ENCODE measurements around the gene CHST12. TPM values are rescaled to one million over a fixed set of nuclear protein-coding genes. Genes with fewer than 3 reads are reported as not detected.

The CHST12 gene
- total and polyA plus RNA-seq, 2 donors (not counting 1 experiment from before 2014, with no cell fraction given), result 25.4 to 27.1 TPM

- no peak for ATAC-seq (ENCODE audit: low read depth)
- no peak overlapping the region for H3K4me2 ChIP-seq (replicated peaks; ENCODE audit: low read depth, low read length, poor library complexity, severe bottlenecking)
- H3K4me1 Mint-ChIP-seq, result peaks cover 4% of the 10 kb centered on the region
Observed at GRCh38 chr7:2445898-2446555, 42.6 kb downstream of the CHST12 start.

DNA sequence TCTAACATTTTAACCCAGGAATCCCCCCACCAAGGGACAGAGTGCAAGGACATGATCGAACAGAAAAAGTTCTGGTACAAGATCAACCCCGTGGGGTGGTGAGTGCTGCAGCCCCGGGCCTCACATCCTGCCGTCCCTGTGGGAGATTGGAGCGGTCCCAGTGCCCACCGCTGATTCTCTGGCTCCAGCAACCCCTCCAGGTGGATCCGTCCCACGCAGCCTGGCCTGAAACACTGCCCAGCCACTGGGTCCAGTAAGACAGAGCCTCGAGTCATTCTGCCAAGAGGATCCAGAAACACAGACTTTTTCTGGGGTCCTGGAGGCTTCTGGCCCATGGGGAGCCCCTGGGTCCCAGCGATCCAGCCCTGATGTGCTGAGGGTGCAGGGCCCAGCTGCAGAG, 43.3 kb downstream of the CHST12 start:
- ChIA-PET CTCF (no interaction called here), POLR2A (no interaction called here)
- H3K9me3 Mint-ChIP-seq (ENCODE audit: insufficient read depth), result no peaks in the 10 kb centered on the region
- WGBS (ENCODE audit: insufficient coverage), result 93% methylated on average over 10 of the region's 10 CpGs
- no peaks in the 10 kb centered on the region for H3K27me3 Mint-ChIP-seq
- H3K27ac Mint-ChIP-seq, result no peak overlapping the region
- no peaks in the 10 kb centered on the region for H3K9me3 ChIP-seq (ENCODE audit: control extremely low read depth in 1 of 3, control insufficient read depth in 2 of 3, insufficient read depth in 1 of 3, low read length in 2 of 3)
- H3K4me1 Mint-ChIP-seq, result peaks cover 8% of the 10 kb centered on the region
- no peak overlapping the region for H2AFZ ChIP-seq (ENCODE audit: insufficient read depth, low read depth, low read length, poor library complexity, severe bottlenecking)
- ATAC-seq (ENCODE audit: low read depth) (no peak), DNase-seq (no peak)
- H3K4me3 ChIP-seq (ENCODE audit: control extremely low read depth in 1 of 5, extremely low read depth in 1 of 5, insufficient read depth in 1 of 5, low read depth in 2 of 5, low read length in 4 of 5), result no peak overlapping the region
- no peak overlapping the region for H3K27ac ChIP-seq (ENCODE audit: low read length in 2 of 2)
- peaks cover 0 to 4% of the 10 kb centered on the region in 2 experiments for H3K36me3 ChIP-seq (replicated peaks in 1 of 2; ENCODE audit: control extremely low read depth in 1 of 2, control insufficient read depth in 1 of 2, extremely low read depth in 1 of 2, insufficient read depth in 2 of 2, low read length in 1 of 2)
- H3K4me2 ChIP-seq (replicated peaks; ENCODE audit: low read depth, low read length, poor library complexity, severe bottlenecking), result no peak overlapping the region
- peaks cover 2 to 5% of the 10 kb centered on the region in 2 donors for H3K4me1 ChIP-seq (ENCODE audit: control insufficient read depth in 2 of 2, insufficient read depth in 2 of 2, low read length in 2 of 2)
- H3K4me3 Mint-ChIP-seq, result no peak overlapping the region
- TF ChIP-seq EZH2 (IDR thresholded peaks at IDR 0.05; ENCODE audit: borderline replicate concordance, insufficient read depth, low read depth, low read length, poor library complexity, severe bottlenecking), result no peak
- TF ChIP-seq, protein P1, sequence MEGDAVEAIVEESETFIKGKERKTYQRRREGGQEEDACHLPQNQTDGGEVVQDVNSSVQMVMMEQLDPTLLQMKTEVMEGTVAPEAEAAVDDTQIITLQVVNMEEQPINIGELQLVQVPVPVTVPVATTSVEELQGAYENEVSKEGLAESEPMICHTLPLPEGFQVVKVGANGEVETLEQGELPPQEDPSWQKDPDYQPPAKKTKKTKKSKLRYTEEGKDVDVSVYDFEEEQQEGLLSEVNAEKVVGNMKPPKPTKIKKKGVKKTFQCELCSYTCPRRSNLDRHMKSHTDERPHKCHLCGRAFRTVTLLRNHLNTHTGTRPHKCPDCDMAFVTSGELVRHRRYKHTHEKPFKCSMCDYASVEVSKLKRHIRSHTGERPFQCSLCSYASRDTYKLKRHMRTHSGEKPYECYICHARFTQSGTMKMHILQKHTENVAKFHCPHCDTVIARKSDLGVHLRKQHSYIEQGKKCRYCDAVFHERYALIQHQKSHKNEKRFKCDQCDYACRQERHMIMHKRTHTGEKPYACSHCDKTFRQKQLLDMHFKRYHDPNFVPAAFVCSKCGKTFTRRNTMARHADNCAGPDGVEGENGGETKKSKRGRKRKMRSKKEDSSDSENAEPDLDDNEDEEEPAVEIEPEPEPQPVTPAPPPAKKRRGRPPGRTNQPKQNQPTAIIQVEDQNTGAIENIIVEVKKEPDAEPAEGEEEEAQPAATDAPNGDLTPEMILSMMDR (IDR thresholded peaks at IDR 0.05), result no peak
- H3K27me3 ChIP-seq (replicated peaks in 1 of 4; ENCODE audit: control extremely low read depth in 1 of 4, control insufficient read depth in 3 of 4, insufficient read depth in 4 of 4, low read length in 3 of 4), result no peaks in the 10 kb centered on the region
- H3K9ac ChIP-seq (ENCODE audit: low read length), result no peak overlapping the region
- no peaks in the 10 kb centered on the region for H4K20me1 ChIP-seq (ENCODE audit: control insufficient read depth, insufficient read depth, low read length, poor library complexity, severe bottlenecking)
- H3K79me2 ChIP-seq (ENCODE audit: control insufficient read depth, insufficient read depth, low read length), result no peaks in the 10 kb centered on the region
- intact Hi-C loops (cut with micrococcal nuclease), result no loop called here

More at GRCh38 chr7:2445898-2446555, 42.6 kb downstream of the CHST12 start:
- Histone ChIP-seq H2AFZ (ENCODE audit: insufficient read depth, low read depth, low read length, poor library complexity, severe bottlenecking) (no peak overlapping the region), H3K9ac (ENCODE audit: low read length) (no peak overlapping the region), H4K20me1 (ENCODE audit: control insufficient read depth, insufficient read depth, low read length, poor library complexity, severe bottlenecking) (no peaks in the 10 kb centered on the region), H3K36me3 (replicated peaks in 1 of 2; ENCODE audit: control extremely low read depth in 1 of 2, control insufficient read depth in 1 of 2, extremely low read depth in 1 of 2, insufficient read depth in 2 of 2, low read length in 1 of 2) (peaks cover 0 to 4% of the 10 kb centered on the region in 2 experiments), H3K27ac (ENCODE audit: low read length in 2 of 2) (no peak overlapping the region), H3K79me2 (ENCODE audit: control insufficient read depth, insufficient read depth, low read length) (no peaks in the 10 kb centered on the region), H3K27me3 (replicated peaks in 1 of 4; ENCODE audit: control extremely low read depth in 1 of 4, control insufficient read depth in 3 of 4, insufficient read depth in 4 of 4, low read length in 3 of 4) (no peaks in the 10 kb centered on the region), H3K4me3 (ENCODE audit: control extremely low read depth in 1 of 5, extremely low read depth in 1 of 5, insufficient read depth in 1 of 5, low read depth in 2 of 5, low read length in 4 of 5) (no peak overlapping the region), H3K4me1 (ENCODE audit: control insufficient read depth in 2 of 2, insufficient read depth in 2 of 2, low read length in 2 of 2) (no peaks in the 10 kb centered on the region), H3K9me3 (ENCODE audit: control extremely low read depth in 1 of 3, control insufficient read depth in 2 of 3, insufficient read depth in 1 of 3, low read length in 2 of 3) (no peaks in the 10 kb centered on the region)
- WGBS (ENCODE audit: insufficient coverage), result 97% methylated on average over 21 of the region's 21 CpGs
- H3K27me3 Mint-ChIP-seq, result no peaks in the 10 kb centered on the region
- no peak for DNase-seq
- POLR2A ChIA-PET, result no interaction called here
- TF ChIP-seq, protein P1 (IDR thresholded peaks at IDR 0.05), result no peak
- TF ChIP-seq EZH2 (IDR thresholded peaks at IDR 0.05; ENCODE audit: borderline replicate concordance, insufficient read depth, low read depth, low read length, poor library complexity, severe bottlenecking), result no peak
- no peaks in the 10 kb centered on the region for H3K9me3 Mint-ChIP-seq (ENCODE audit: insufficient read depth)
- H3K4me3 Mint-ChIP-seq, result no peak overlapping the region
- CTCF ChIA-PET, result no interaction called here
- intact Hi-C loops (cut with micrococcal nuclease), result no loop called here
- H3K27ac Mint-ChIP-seq, result no peak overlapping the region
